Activated naive CD8-positive, alpha-beta T cell treated with anti-CD3 and anti-CD28 coated beads, Interleukin-2, amount 50 U/mL, for 16 hours (primary cell): ENCODE results near the gene CEND1.

Experiments
- DNase-seq: peaks from one replicate; pipeline ENCODE4 v3.0.0-alpha.2; 2020; ENCODE audit warnings: low read depth, low spot score

Gene CEND1

DNA sequence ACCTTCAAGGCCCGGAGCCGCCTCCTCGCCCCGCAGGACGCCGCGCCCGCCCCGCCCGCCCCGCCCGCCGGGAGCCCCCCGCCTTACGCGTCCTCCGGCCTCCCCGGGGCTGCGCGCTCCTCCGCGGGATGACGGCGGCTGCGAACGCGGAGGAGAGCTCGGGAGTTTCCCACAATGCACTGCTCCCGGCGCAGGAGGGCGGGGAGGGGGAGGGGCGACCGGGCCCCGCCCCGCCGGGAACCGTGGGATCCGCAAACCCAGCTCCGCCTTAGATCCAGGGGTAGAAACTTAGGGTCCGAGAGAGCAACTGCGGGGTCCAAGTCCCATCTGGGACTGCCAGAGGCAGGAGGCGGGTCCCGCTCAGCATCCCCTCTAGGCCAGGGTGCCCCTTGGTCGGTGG, at the start of gene CEND1:
Gene CEND1, minus strand, starts transcription at position 148 of the 400 bp plus-strand sequence. CDS start 1,514 bp downstream, outside the sequence.
- no peak for DNase-seq

DNA sequence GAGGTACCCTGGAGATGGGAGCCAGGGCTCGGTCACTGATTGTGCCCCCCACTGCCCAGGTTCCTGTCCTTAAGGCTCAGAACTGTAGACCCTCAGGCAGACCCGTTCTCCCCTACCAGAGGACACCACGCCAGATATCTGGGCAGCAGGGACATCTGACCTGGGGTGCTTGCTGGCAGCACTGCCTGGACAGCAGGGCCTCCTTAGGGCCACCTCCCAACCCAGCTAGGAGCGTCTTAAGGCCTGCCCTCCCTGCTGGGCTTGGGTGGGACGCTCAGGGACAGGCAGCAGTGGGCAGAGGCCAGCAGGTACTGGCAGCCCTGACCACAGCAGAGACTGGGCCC, 49.4 kb upstream of the CEND1 start:
- DNase-seq, result no peak

GRCh38 chr11:838441-839279, 48.8 kb upstream of the CEND1 start:
- no peak for DNase-seq

- DNase-seq, result no peak
These were observed 48.1 kb upstream of the CEND1 start for GRCh38 chr11:837990-838307.

GRCh38 chr11:837189-837989, 47.5 kb upstream of the CEND1 start:
- DNase-seq, result no peak

GRCh38 chr11:836700-837099, 46.8 kb upstream of the CEND1 start:
- no peak for DNase-seq

- DNase-seq, result no peak
These were observed 46.4 kb upstream of the CEND1 start for GRCh38 chr11:836274-836673.

DNA sequence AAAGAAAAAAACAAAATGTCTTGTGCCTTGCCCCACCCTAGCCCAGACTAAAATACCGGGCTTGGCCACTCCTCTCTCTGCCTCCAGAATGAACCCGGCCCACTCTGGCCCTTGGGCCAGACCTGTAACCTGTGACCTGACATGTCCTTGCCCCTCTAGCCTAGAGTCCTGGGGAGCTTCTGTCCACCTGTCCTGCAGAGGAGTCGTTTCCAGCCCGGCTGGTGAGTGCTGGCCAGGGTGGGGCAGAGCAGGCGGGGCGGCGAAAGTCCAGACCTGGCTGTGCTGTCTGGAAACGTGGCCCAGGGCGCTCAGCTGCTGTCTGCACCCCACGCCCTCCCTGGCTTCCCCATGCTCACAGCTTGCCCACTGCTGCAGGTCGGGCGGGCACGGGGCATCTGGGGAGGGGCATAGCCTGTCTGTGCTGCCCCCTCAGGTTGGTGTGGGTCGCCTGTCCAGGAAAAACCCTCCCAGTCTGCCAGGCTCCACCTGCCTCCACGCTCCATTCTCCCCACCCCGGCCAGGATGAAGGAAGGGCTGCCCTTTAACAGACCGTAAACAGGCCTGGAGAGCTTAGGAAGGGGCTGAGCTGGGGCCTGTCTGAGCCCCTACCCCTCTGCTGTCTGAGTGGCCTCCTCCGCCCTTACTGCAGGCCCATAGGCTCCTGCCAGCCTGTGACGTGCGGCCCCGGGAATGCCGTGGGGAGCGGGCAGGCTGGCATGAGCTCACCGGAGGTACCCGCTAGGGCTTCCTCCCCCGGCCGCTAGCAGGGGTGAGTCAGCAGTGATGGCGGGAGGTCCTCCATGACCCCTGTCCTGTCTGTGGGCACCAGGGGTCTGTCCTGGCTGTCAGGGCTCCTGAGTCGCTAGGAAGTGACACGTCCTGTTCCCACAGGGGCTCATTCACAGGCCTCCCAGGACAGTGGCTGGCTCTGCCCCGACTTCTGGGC, 44.8 kb upstream of the CEND1 start:
- no peak for DNase-seq

GRCh38 chr11:833849-834311, 44.0 kb upstream of the CEND1 start:
- DNase-seq, result no peak

- DNase-seq, result no peak
These were observed 43.4 kb upstream of the CEND1 start for GRCh38 chr11:833114-833791.

DNA sequence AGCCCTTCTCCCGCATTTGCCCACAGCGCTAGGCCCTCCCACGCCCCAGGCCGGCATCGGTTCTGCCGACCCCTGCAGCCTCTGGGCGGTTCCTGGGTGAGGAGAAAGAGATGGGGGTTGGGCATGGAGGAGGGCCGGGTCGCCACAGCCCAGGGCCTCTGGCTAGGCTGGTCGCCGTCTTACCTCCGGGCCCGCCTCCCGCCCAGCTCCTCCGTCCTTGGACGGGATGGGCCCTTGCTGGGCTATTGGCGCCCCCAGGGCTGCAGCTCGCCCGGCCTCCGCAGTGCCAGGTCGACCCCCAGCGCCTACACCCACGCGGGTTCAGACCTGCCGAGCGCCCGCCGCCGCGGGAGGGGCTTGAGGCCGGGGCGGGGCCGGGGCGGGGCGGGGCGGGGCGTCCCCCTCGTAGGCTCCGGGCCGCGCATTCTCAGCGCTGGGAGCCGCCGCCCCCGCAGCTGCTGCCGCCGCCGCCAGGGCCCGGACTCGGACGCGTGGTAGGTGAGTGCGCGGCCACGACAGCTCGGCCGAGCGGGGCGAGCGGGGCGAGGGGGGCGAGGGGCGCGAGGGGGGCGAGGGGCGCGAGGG, 42.7 kb upstream of the CEND1 start, which contains the start of gene CD151:
Gene CD151, plus strand, starts transcription at position 424 of the 585 bp plus-strand sequence. CDS start 3,118 bp downstream, outside the sequence.
- DNase-seq, result no peak

DNA sequence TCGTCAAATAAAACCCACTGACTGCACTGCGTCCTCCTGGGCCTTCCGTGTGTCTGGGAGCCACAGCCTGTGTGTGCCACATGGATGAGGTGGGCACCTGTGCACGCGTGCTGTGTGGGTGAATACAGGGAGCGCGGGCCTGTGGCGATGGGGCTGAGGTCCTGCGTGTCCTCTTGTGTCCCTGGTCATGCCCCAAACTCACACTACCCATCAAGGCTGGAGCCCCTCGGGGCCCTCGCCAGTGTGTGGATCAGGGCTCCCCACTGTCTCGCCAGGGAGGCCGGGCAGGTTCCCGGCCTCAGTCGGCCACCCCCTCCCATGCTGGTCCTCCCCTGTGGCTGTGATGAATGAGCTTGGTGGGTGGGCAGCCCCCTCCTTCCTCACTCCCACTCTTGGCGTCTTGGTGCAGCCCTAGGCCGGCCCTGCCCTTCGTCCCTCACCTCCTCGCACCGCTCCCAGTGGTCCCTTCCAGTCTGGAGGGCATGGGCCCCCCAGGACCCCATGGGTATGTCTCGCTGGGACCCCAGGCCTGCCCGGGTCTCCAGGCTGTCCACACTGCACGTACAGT, 42.2 kb upstream of the CEND1 start:
- no peak for DNase-seq

GRCh38 chr11:831118-831864, 41.4 kb upstream of the CEND1 start:
- no peak for DNase-seq

DNA sequence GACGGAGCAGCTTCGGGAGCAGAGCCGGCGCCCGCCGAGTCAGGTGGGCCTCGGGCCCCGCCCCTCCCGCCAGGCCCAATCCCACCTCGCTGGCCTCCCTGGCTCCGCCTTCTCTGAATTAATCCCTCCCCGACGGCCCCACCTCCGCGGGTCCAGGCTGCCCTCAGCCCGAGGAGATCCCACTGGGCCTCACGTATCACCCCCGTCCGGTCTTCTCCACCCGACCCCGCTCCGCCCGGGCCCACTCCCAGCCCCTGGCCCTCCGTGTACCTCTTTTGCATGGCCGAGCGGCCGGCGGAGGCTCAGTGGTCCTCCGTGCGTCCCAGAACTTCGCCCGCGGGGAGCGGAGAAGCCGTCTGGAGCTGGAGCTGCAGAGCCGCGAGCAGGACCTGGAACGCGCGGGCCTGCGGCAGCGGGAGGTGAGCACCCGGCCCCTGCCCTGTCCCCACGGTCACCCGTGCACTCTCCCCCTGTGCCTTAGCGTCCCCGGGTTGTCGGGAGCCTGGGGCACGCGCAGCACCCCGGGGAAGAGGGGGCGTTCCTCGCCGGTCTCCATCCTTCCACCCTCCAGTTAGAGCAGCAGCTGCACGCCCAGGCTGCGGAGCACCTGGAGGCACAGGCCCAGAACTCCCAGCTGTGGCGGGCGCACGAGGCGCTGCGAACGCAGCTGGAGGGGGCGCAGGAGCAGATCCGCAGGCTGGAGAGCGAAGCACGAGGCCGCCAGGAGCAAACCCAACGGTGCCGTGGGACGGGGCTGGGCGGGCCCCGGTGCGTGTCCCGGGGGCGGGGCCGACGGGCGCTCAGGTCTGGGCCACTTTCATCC, 40.6 kb upstream of the CEND1 start:
- DNase-seq, result peak; percentile 46

DNA sequence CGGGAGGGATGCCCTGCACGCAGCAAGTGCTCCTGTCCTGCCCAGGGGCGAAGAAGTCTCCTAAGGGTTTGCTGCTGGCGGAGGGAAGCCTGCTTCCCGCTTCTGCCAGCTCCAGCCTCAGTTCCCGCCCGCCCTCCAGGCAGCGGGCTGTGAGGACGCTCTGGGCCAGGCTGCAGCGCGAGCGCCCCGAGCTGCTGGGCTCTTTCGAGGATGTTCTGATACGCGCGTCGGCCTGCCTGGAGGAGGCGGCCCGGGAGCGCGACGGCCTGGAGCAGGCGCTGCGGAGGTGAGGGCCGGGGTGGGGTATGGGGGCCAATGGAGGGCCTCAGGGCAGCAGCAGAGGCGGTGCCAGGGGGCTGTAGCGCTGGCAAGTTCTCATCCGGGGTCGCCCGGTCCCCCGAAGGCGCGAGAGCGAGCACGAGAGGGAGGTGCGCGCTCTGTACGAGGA, 40.0 kb upstream of the CEND1 start:
- DNase-seq, result no peak

DNA sequence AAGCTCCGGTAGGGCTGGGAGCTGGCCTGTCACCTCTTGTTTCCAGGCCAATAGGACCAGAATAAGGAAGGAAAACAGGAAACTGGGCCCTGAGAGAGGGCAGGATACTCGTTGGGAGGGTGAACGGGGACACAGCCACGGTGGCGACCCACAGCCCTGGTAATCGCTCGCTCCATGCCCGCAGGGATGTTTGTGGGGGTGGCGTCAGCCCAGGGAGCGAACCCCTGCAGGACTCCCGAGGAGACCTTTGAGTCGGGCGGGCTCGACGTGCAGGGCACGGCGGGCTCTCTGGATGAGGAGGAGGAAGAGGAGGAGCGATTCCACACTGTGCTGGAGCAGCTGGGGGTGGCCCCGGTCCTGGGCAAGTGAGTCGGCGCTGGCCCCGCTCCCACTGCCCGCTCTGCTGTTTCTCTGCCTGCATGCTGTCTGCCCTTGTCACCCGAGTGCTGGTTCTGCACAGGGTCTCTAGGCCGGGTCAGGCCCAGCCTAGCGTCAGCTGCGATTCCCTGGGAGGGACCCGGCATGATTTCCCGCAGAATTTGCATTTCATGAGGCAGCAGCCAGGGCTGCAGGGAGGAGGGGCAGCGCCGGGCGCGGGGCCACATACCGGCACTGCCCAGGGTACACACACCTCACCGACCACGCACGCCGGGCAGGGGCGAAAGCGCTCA, 39.4 kb upstream of the CEND1 start:
- DNase-seq, result no peak

GRCh38 chr11:828506-829175, 38.8 kb upstream of the CEND1 start:
- DNase-seq, result no peak

GRCh38 chr11:827897-828192, 38.0 kb upstream of the CEND1 start, which contains the start of gene CRACR2B:
Gene CRACR2B (plus strand): TSS chr11:827919. CDS start chr11:828608, 689 bp downstream.
- no peak for DNase-seq
